ENCODE measurements around the gene AFF3.

AFF3 gene

GRCh38 chr2:99819766-99820165 is 322.6 kb downstream of the AFF3 start:
- TF ChIP-seq FOXM1 (IDR thresholded peaks at IDR 0.05; ENCODE audit: borderline replicate concordance, low read depth) (no peak), EGR1 (IDR thresholded peaks at IDR 0.05) (no peak), NFIC (IDR thresholded peaks at IDR 0.05) (no peak)

GRCh38 chr2:99818842-99819241 is 323.5 kb downstream of the AFF3 start:
- no peak for TF ChIP-seq TCF12 (IDR thresholded peaks at IDR 0.05; ENCODE audit: low read depth)
- TF ChIP-seq RAD21 (IDR thresholded peaks at IDR 0.05; ENCODE audit: low read depth): peak; percentile 48

- TF ChIP-seq EGR1 (IDR thresholded peaks at IDR 0.05) (no peak), ZBTB7A (IDR thresholded peaks at IDR 0.05; ENCODE audit: low read depth) (no peak), CREB1 (IDR thresholded peaks at IDR 0.05; ENCODE audit: low read depth) (no peak), EP300 (IDR thresholded peaks at IDR 0.05; ENCODE audit: borderline replicate concordance) (no peak), TAF1 (IDR thresholded peaks at IDR 0.05; ENCODE audit: low read depth) (no peak), YY1 (IDR thresholded peaks at IDR 0.05; ENCODE audit: low read depth) (no peak), MAX (IDR thresholded peaks at IDR 0.05) (no peak), FOXM1 (IDR thresholded peaks at IDR 0.05; ENCODE audit: borderline replicate concordance, low read depth) (no peak), CEBPB (IDR thresholded peaks at IDR 0.05) (no peak), TCF12 (IDR thresholded peaks at IDR 0.05; ENCODE audit: low read depth) (no peak), RAD21 (IDR thresholded peaks at IDR 0.05; ENCODE audit: low read depth) (no peak), NFIC (IDR thresholded peaks at IDR 0.05) (no peak), TEAD4 (IDR thresholded peaks at IDR 0.05) (no peak)
- TF ChIP-seq, protein P1, sequence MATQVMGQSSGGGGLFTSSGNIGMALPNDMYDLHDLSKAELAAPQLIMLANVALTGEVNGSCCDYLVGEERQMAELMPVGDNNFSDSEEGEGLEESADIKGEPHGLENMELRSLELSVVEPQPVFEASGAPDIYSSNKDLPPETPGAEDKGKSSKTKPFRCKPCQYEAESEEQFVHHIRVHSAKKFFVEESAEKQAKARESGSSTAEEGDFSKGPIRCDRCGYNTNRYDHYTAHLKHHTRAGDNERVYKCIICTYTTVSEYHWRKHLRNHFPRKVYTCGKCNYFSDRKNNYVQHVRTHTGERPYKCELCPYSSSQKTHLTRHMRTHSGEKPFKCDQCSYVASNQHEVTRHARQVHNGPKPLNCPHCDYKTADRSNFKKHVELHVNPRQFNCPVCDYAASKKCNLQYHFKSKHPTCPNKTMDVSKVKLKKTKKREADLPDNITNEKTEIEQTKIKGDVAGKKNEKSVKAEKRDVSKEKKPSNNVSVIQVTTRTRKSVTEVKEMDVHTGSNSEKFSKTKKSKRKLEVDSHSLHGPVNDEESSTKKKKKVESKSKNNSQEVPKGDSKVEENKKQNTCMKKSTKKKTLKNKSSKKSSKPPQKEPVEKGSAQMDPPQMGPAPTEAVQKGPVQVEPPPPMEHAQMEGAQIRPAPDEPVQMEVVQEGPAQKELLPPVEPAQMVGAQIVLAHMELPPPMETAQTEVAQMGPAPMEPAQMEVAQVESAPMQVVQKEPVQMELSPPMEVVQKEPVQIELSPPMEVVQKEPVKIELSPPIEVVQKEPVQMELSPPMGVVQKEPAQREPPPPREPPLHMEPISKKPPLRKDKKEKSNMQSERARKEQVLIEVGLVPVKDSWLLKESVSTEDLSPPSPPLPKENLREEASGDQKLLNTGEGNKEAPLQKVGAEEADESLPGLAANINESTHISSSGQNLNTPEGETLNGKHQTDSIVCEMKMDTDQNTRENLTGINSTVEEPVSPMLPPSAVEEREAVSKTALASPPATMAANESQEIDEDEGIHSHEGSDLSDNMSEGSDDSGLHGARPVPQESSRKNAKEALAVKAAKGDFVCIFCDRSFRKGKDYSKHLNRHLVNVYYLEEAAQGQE (IDR thresholded peaks at IDR 0.05; ENCODE audit: low read depth): no peak
- TF ChIP-seq, protein P2, sequence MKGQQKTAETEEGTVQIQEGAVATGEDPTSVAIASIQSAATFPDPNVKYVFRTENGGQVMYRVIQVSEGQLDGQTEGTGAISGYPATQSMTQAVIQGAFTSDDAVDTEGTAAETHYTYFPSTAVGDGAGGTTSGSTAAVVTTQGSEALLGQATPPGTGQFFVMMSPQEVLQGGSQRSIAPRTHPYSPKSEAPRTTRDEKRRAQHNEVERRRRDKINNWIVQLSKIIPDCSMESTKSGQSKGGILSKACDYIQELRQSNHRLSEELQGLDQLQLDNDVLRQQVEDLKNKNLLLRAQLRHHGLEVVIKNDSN (IDR thresholded peaks at IDR 0.05): no peak
Observed at GRCh38 chr2:99816908-99817307, 325.5 kb downstream of the AFF3 start.

DNA sequence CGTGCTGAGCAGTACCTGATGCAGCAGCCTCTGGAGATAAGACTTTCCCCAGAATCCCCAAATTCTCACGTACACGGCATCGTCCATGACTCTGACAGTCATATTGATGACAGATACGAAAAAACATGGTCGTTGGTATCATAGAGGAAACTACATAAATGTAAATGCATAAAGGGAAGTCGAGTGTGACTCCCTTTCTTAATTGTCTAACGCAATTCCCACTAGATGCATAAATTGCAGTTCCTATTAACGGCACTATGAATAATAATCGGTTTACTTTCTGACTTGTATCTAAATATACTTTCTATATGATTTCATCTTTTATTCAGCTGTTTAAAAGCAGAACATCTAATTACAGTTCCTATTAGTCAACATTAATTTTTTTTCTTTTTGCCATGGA is 330.0 kb downstream of the AFF3 start:
- TF ChIP-seq EGR1 (IDR thresholded peaks at IDR 0.05): no peak
- TF ChIP-seq ZBTB7A (IDR thresholded peaks at IDR 0.05; ENCODE audit: low read depth): no peak
- TF ChIP-seq EP300 (IDR thresholded peaks at IDR 0.05; ENCODE audit: borderline replicate concordance): no peak
- TF ChIP-seq, protein P2 (IDR thresholded peaks at IDR 0.05): no peak
- TF ChIP-seq YY1 (IDR thresholded peaks at IDR 0.05; ENCODE audit: low read depth): no peak
- TF ChIP-seq TAF1 (IDR thresholded peaks at IDR 0.05; ENCODE audit: low read depth): no peak

DNA sequence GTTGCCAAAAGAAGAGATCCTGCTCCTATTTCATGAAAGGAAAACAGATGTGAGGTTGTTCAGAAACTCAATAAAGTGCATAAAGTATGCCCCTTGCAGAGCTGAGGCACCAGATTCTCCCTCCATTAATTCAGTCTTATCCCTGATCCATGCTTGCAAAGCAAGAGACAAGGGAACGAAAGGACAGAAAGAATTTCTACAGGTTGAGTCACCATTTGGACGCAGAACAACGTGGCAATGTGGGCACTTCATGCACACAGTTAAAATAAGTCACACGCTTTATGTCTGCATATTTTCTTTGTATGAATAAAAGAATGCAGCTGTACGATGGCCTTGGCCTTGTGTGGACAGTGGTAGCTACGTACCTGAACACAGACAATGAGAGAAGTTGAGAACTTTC is 330.8 kb downstream of the AFF3 start:
- TF ChIP-seq EGR1 (IDR thresholded peaks at IDR 0.05) (no peak), FOXM1 (IDR thresholded peaks at IDR 0.05; ENCODE audit: borderline replicate concordance, low read depth) (no peak), ZBTB7A (IDR thresholded peaks at IDR 0.05; ENCODE audit: low read depth) (no peak), TAF1 (IDR thresholded peaks at IDR 0.05; ENCODE audit: low read depth) (no peak), RAD21 (IDR thresholded peaks at IDR 0.05; ENCODE audit: low read depth) (no peak), MAX (IDR thresholded peaks at IDR 0.05) (no peak), CEBPB (IDR thresholded peaks at IDR 0.05) (no peak), NFIC (IDR thresholded peaks at IDR 0.05) (no peak), YY1 (IDR thresholded peaks at IDR 0.05; ENCODE audit: low read depth) (no peak), CREB1 (IDR thresholded peaks at IDR 0.05; ENCODE audit: low read depth) (no peak), TEAD4 (IDR thresholded peaks at IDR 0.05) (no peak), EP300 (IDR thresholded peaks at IDR 0.05; ENCODE audit: borderline replicate concordance) (no peak), TCF12 (IDR thresholded peaks at IDR 0.05; ENCODE audit: low read depth) (no peak)
- TF ChIP-seq, protein P2 (IDR thresholded peaks at IDR 0.05): no peak
- TF ChIP-seq, protein P1 (IDR thresholded peaks at IDR 0.05; ENCODE audit: low read depth): no peak

- TF ChIP-seq CREB1 (IDR thresholded peaks at IDR 0.05; ENCODE audit: low read depth) (no peak), TCF12 (IDR thresholded peaks at IDR 0.05; ENCODE audit: low read depth) (no peak), RAD21 (IDR thresholded peaks at IDR 0.05; ENCODE audit: low read depth) (no peak), TEAD4 (IDR thresholded peaks at IDR 0.05) (no peak), CEBPB (IDR thresholded peaks at IDR 0.05) (no peak), EGR1 (IDR thresholded peaks at IDR 0.05) (no peak), YY1 (IDR thresholded peaks at IDR 0.05; ENCODE audit: low read depth) (no peak), MAX (IDR thresholded peaks at IDR 0.05) (no peak), FOXM1 (IDR thresholded peaks at IDR 0.05; ENCODE audit: borderline replicate concordance, low read depth) (no peak), NFIC (IDR thresholded peaks at IDR 0.05) (no peak), TAF1 (IDR thresholded peaks at IDR 0.05; ENCODE audit: low read depth) (no peak)
- TF ChIP-seq, protein P2 (IDR thresholded peaks at IDR 0.05): no peak
Observed at GRCh38 chr2:99810225-99810624, 332.2 kb downstream of the AFF3 start.

Data from Ishikawa (cell line).